ENCODE data around the gene LRRC42. TPM values are rescaled to one million over a fixed set of nuclear protein-coding genes. Genes with fewer than 3 reads are reported as not detected.

LRRC42 gene
- total and polyA plus RNA-seq, 9 of the 15 experiments (the other 6 are each of a cell fraction or from before 2014, with no cell fraction given), result 17.3 to 51.9 (median 35.5) TPM

DNA sequence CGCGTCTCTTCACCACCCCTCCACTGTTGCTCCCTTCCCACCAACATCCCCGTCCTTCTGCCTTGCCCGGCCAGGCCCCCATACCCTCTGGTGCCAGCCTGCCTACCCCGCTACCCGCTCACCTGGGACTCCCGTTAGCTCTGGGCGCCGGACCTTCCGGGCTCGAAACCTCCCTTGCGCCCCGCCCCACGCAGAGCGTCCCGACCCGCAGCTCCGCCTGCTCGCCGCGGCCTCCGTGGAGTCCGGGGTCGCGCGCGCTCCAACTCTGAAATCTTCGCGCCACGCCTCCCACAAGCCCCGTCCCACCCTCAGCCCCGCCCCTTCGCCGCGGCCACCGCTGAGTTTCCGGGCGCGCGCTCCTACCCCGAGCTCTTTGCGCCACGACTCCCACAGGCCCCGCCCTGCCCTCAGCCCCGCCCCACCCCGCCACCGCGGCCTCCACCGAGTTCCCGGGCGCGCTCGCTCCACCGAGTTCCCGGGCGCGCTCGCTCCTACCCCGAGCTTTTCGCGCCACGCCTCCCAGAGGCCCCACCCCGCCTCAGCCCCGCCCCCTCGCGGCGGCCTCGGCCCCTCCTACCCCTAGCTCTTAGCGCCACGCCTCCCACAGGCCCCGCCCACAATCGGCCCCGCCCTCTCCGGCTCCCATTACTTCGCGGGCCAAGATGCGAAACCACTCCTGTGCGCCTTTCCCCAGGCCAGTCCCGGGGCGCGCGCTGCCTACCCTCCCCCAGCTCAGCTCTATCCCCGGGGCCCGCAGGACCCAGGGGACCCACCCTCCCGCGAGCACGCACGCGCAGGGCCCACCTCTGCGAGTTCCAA lies 508 bp upstream of the LRRC42 start, which contains the start of gene IFT25 (continued):
- TF ChIP-seq, protein P1, sequence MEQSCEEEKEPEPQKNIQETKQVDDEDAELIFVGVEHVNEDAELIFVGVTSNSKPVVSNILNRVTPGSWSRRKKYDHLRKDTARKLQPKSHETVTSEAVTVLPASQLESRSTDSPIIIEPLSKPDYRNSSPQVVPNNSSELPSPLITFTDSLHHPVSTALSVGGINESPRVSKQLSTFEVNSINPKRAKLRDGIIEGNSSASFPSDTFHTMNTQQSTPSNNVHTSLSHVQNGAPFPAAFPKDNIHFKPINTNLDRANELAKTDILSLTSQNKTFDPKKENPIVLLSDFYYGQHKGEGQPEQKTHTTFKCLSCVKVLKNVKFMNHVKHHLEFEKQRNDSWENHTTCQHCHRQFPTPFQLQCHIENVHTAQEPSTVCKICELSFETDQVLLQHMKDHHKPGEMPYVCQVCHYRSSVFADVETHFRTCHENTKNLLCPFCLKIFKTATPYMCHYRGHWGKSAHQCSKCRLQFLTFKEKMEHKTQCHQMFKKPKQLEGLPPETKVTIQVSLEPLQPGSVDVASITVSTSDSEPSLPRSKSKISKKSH (CRISPR knock-in tag; IDR thresholded peaks at IDR 0.05), result no peak
- TF ChIP-seq ZNF384 (IDR thresholded peaks at IDR 0.05; ENCODE audit: low read depth, low read length) (no peak), DNMT1 (IDR thresholded peaks at IDR 0.05) (no peak), RCOR1 (IDR thresholded peaks at IDR 0.05; ENCODE audit: borderline replicate concordance in 1 of 2, low read depth in 2 of 2, low read length in 2 of 2) (no peak; a peak in 1 of 4 replicates), ZNF408 (CRISPR knock-in tag; IDR thresholded peaks at IDR 0.05; ENCODE audit: low read depth) (no peak), FOXM1 (IDR thresholded peaks at IDR 0.05; ENCODE audit: low read depth) (no peak), FOXM1 (CRISPR knock-in tag; IDR thresholded peaks at IDR 0.05; ENCODE audit: low read depth) (no peak), HOXB6 (CRISPR knock-in tag; IDR thresholded peaks at IDR 0.05; ENCODE audit: borderline replicate concordance) (no peak), SMARCA4 (IDR thresholded peaks at IDR 0.05) (no peak; the same call in 1 of the 2 replicates), CCAR2 (IDR thresholded peaks at IDR 0.05; ENCODE audit: low read depth, low read length) (no peak), ZNF134 (CRISPR knock-in tag; conservative IDR thresholded peaks at IDR 0.05) (no peak), MCM2 (IDR thresholded peaks at IDR 0.05; ENCODE audit: low read depth) (no peak), FOSL1 (tag; conservative IDR thresholded peaks at IDR 0.05) (no peak), TAF7 (tag; IDR thresholded peaks at IDR 0.05) (peak; percentile 76)
- TF ChIP-seq, protein P2, sequence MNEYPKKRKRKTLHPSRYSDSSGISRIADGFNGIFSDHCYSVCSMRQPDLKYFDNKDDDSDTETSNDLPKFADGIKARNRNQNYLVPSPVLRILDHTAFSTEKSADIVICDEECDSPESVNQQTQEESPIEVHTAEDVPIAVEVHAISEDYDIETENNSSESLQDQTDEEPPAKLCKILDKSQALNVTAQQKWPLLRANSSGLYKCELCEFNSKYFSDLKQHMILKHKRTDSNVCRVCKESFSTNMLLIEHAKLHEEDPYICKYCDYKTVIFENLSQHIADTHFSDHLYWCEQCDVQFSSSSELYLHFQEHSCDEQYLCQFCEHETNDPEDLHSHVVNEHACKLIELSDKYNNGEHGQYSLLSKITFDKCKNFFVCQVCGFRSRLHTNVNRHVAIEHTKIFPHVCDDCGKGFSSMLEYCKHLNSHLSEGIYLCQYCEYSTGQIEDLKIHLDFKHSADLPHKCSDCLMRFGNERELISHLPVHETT (CRISPR knock-in tag; conservative IDR thresholded peaks at IDR 0.05 in 1 of 2, IDR thresholded peaks at IDR 0.05 in 1 of 2), result peak in 1 of 2 experiments; percentile 98; a peak in 2 of 4 replicates
- TF ChIP-seq, protein P3, sequence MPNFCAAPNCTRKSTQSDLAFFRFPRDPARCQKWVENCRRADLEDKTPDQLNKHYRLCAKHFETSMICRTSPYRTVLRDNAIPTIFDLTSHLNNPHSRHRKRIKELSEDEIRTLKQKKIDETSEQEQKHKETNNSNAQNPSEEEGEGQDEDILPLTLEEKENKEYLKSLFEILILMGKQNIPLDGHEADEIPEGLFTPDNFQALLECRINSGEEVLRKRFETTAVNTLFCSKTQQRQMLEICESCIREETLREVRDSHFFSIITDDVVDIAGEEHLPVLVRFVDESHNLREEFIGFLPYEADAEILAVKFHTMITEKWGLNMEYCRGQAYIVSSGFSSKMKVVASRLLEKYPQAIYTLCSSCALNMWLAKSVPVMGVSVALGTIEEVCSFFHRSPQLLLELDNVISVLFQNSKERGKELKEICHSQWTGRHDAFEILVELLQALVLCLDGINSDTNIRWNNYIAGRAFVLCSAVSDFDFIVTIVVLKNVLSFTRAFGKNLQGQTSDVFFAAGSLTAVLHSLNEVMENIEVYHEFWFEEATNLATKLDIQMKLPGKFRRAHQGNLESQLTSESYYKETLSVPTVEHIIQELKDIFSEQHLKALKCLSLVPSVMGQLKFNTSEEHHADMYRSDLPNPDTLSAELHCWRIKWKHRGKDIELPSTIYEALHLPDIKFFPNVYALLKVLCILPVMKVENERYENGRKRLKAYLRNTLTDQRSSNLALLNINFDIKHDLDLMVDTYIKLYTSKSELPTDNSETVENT (CRISPR knock-in tag; IDR thresholded peaks at IDR 0.05), result peak; percentile 93; the same call in 1 of the 2 replicates
- TF ChIP-seq, protein P4, sequence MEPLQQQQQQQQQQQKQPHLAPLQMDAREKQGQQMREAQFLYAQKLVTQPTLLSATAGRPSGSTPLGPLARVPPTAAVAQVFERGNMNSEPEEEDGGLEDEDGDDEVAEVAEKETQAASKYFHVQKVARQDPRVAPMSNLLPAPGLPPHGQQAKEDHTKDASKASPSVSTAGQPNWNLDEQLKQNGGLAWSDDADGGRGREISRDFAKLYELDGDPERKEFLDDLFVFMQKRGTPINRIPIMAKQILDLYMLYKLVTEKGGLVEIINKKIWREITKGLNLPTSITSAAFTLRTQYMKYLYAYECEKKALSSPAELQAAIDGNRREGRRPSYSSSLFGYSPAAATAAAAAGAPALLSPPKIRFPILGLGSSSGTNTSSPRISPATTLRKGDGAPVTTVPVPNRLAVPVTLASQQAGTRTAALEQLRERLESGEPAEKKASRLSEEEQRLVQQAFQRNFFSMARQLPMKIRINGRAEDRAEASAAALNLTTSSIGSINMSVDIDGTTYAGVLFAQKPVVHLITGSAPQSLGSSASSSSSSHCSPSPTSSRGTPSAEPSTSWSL (CRISPR knock-in tag; IDR thresholded peaks at IDR 0.05; ENCODE audit: borderline replicate concordance), result no peak

Data from K562 (cell line).